GM12891 (cell line): Measurements from ENCODE around the gene CCIN.

Experiments used
- POLR2A ChIP-seq: IDR thresholded peaks from 2 replicates; pipeline ENCODE4 v1.6.1; 2011; ENCODE audit warnings: low read depth, low read length, control low read depth
- POLR2AphosphoS5 ChIP-seq: IDR thresholded peaks from 2 replicates; pipeline ENCODE4 v1.6.1; 2011; ENCODE audit warnings: low read depth, low read length, control low read depth
- POU2F2 ChIP-seq: IDR thresholded peaks from 2 replicates; pipeline ENCODE4 v1.6.1; 2011; ENCODE audit warnings: low read depth, mild to moderate bottlenecking, control low read depth, low read length, moderate library complexity
- SPI1 ChIP-seq: IDR thresholded peaks from 2 replicates; pipeline ENCODE4 v1.6.1; 2011; ENCODE audit warnings: low read depth, low read length, control low read depth
- TAF1 ChIP-seq: IDR thresholded peaks from 2 replicates; pipeline ENCODE4 v1.6.1; 2011; ENCODE audit warnings: low read depth, low read length, control low read depth

DNA sequence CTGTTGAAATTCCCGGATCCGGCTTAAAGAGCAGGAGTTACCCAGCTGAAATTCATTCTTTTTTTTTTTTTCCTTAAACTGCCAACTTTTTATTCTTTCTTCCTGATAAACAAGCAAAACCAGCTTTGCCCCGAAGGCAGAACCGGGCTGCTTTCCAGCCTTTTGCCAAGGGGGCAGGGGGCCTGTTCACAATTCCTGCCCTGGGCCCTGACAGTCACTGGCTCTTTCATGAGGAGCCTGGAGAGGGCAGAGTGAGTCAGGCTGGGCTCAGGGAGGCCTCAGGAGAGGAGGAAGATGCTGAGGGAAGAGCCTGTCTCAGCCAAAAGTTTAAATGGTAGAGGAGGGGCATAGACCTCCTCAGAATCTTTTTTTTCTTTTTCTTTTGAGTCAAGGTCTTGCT, 27.9 kb upstream of the CCIN start:
- TF ChIP-seq POLR2AphosphoS5: no peak
- TF ChIP-seq TAF1: no peak
- no peak for TF ChIP-seq POLR2A
- no peak for TF ChIP-seq SPI1
- no peak for TF ChIP-seq POU2F2
